Measurements from ENCODE around the gene VMA21. TPM values are rescaled to one million over a fixed set of nuclear protein-coding genes. Genes with fewer than 3 reads are reported as not detected.

VMA21 gene
- polyA plus RNA-seq (2013, experiment 1 of 2) = 46.7 TPM
- polyA plus RNA-seq (2013, experiment 2 of 2) = 48.2 TPM

- Histone ChIP-seq H4K8ac (ENCODE audit: low read depth, low read length) (no peak within 1 kb of the TSS), H4K91ac (ENCODE audit: low read depth, low read length, poor library complexity) (no peak within 1 kb of the TSS), H2BK120ac (ENCODE audit: low read depth, low read length) (no peak within 1 kb of the TSS), H3K4me3 (ENCODE audit: low read length in 2 of 2) (peak within 1 kb of the TSS; percentile 79 to 99), H2BK15ac (ENCODE audit: low read length) (no peak within 1 kb of the TSS), H2BK12ac (ENCODE audit: low read length) (no peak within 1 kb of the TSS), H3K9ac (ENCODE audit: low read depth, low read length, poor library complexity) (peak within 1 kb of the TSS; percentile 90), H2AK5ac (ENCODE audit: low read depth, low read length) (no peak within 1 kb of the TSS), H3K79me1 (ENCODE audit: low read depth, low read length) (no peaks in the 10 kb centered on the region), H3K4me1 (ENCODE audit: control insufficient read depth in 2 of 2, insufficient read depth in 1 of 2, low read depth in 1 of 2, low read length in 2 of 2) (peaks cover 2 to 5% of the 10 kb centered on the region in 2 donors), H3K9me3 (replicated peaks in 1 of 2; ENCODE audit: control insufficient read depth in 2 of 2, insufficient read depth in 1 of 2, low read depth in 1 of 2, low read length in 2 of 2) (no peaks in the 10 kb centered on the region), H3K18ac (ENCODE audit: low read length) (peak within 1 kb of the TSS; percentile 64), H3K27me3 (ENCODE audit: control insufficient read depth in 3 of 3, insufficient read depth in 3 of 3, low read depth in 1 of 3, low read length in 3 of 3) (no peaks in the 10 kb centered on the region), H3K36me3 (replicated peaks in 1 of 2; ENCODE audit: control insufficient read depth in 2 of 2, insufficient read depth in 2 of 2, low read length in 2 of 2) (no peaks in the 10 kb centered on the region), H2AFZ (ENCODE audit: low read length) (peak within 1 kb of the TSS; percentile 89), H3K27ac (replicated peaks; ENCODE audit: low read length) (peak within 1 kb of the TSS; percentile 81), H2BK5ac (ENCODE audit: low read length) (no peak within 1 kb of the TSS), H3K4me2 (ENCODE audit: insufficient read depth, low read length, poor library complexity, severe bottlenecking) (peak within 1 kb of the TSS; percentile 57), H3K4ac (ENCODE audit: low read length) (no peak within 1 kb of the TSS), H3K23ac (ENCODE audit: low read depth, low read length, poor library complexity) (peak within 1 kb of the TSS; percentile 73), H3K14ac (ENCODE audit: low read length) (no peak within 1 kb of the TSS)
- DNase-seq (ENCODE audit: low spot score) = peak; percentile 66
- no CpG with 5 or more reads among the region's 97 CpGs for WGBS, 2 donors (ENCODE audit: extremely low coverage in 2 of 2, insufficient read length in 2 of 2, insufficient replicate concordance in 1 of 2)
These were observed at the start of gene VMA21 for GRCh38 chrX:151396825-151397740. VMA21 (plus strand) TSS chrX:151397206; CDS start chrX:151397309, 103 bp downstream.

GRCh38 chrX:151359341-151359740 is 37.7 kb upstream of the VMA21 start:
- Histone ChIP-seq H3K79me1 (ENCODE audit: low read depth, low read length) (no peaks in the 10 kb centered on the region), H4K8ac (ENCODE audit: low read depth, low read length) (no peak overlapping the region), H2AFZ (ENCODE audit: low read length) (no peak overlapping the region), H3K23ac (ENCODE audit: low read depth, low read length, poor library complexity) (no peak overlapping the region), H3K9ac (ENCODE audit: low read depth, low read length, poor library complexity) (no peak overlapping the region), H3K4me1 (ENCODE audit: control insufficient read depth in 2 of 2, insufficient read depth in 1 of 2, low read depth in 1 of 2, low read length in 2 of 2) (peaks cover 0 to 8% of the 10 kb centered on the region in 2 donors), H3K14ac (ENCODE audit: low read length) (no peak overlapping the region), H2BK5ac (ENCODE audit: low read length) (no peak overlapping the region), H2BK15ac (ENCODE audit: low read length) (no peak overlapping the region), H3K18ac (ENCODE audit: low read length) (peak overlapping the region; percentile 38), H2BK120ac (ENCODE audit: low read depth, low read length) (no peak overlapping the region), H3K4me3 (ENCODE audit: low read length in 2 of 2) (no peak overlapping the region), H3K9me3 (replicated peaks in 1 of 2; ENCODE audit: control insufficient read depth in 2 of 2, insufficient read depth in 1 of 2, low read depth in 1 of 2, low read length in 2 of 2) (no peaks in the 10 kb centered on the region), H2AK5ac (ENCODE audit: low read depth, low read length) (no peak overlapping the region), H2BK12ac (ENCODE audit: low read length) (no peak overlapping the region), H3K4me2 (ENCODE audit: insufficient read depth, low read length, poor library complexity, severe bottlenecking) (peak overlapping the region; percentile 33), H3K36me3 (replicated peaks in 1 of 2; ENCODE audit: control insufficient read depth in 2 of 2, insufficient read depth in 2 of 2, low read length in 2 of 2) (no peaks in the 10 kb centered on the region), H4K91ac (ENCODE audit: low read depth, low read length, poor library complexity) (no peak overlapping the region), H3K27ac (replicated peaks; ENCODE audit: low read length) (no peak overlapping the region), H3K27me3 (ENCODE audit: control insufficient read depth in 3 of 3, insufficient read depth in 3 of 3, low read depth in 1 of 3, low read length in 3 of 3) (peaks cover 0 to 28% (median 0%) of the 10 kb centered on the region in 3 experiments), H3K4ac (ENCODE audit: low read length) (no peak overlapping the region)
- WGBS, 2 donors (ENCODE audit: extremely low coverage in 2 of 2, insufficient read length in 2 of 2, insufficient replicate concordance in 1 of 2) = no CpG with 5 or more reads among the region's 3 CpGs
- no peak for DNase-seq (ENCODE audit: low spot score)

DNA sequence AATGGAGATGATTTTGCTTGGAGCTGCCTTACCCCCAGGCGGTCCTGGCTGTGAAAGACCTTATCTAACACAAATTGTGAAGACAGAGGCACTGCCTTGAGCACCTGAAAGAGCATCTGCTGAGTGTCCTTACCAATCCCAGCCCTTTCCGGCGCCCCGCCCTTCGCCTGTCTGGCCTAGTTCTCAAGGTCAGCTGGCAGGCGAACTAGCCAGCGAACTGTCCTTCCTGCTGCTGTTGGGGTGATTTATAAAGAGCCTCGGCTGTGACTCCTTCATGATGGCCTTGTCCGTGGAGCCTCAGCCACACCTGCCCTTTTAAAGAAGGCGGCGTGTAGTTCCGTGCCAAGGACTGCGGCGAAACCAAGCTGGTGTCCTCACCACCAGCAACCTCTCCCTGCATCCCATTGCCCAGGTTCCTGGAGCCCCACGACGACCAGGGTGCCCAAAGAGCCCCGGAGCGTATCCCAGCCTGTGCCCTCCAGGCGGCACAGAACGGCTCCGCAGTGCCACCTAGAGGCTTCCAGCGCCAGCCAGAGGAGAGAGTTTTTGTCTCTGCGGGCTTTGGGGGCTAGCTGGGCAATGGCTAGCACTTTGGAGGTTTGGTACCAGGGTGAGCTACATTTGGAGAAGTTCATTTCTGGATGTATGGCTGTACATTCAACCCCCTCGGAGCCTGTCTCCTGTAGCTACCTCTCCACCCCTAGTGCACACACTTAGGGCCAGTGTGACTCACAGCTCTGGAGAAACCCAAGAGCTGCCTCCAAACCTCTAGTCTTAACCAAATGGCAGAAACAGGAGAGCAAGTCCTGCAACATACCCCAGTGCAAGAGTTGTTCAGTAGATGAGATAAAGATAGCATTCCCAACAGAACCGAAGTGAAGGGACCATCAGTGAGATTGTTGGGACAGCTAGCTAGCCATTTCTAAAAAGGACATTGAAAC is 36.8 kb upstream of the VMA21 start:
- no peak overlapping the region for H4K91ac ChIP-seq (ENCODE audit: low read depth, low read length, poor library complexity)
- no peak overlapping the region for H3K27ac ChIP-seq (replicated peaks; ENCODE audit: low read length)
- peak; percentile 43 for DNase-seq (ENCODE audit: low spot score)
- no peaks in the 10 kb centered on the region for H3K36me3 ChIP-seq (replicated peaks in 1 of 2; ENCODE audit: control insufficient read depth in 2 of 2, insufficient read depth in 2 of 2, low read length in 2 of 2)
- peaks cover 0 to 8% of the 10 kb centered on the region in 2 donors for H3K4me1 ChIP-seq (ENCODE audit: control insufficient read depth in 2 of 2, insufficient read depth in 1 of 2, low read depth in 1 of 2, low read length in 2 of 2)
- no peak overlapping the region for H3K4me3 ChIP-seq (ENCODE audit: low read length in 2 of 2)
- no peak overlapping the region for H4K8ac ChIP-seq (ENCODE audit: low read depth, low read length)
- H3K18ac ChIP-seq (ENCODE audit: low read length) = peak overlapping the region; percentile 85
- H2AFZ ChIP-seq (ENCODE audit: low read length) = peak overlapping the region; percentile 37
- H3K4me2 ChIP-seq (ENCODE audit: insufficient read depth, low read length, poor library complexity, severe bottlenecking) = peak overlapping the region; percentile 43
- H2BK12ac ChIP-seq (ENCODE audit: low read length) = no peak overlapping the region
- H3K9ac ChIP-seq (ENCODE audit: low read depth, low read length, poor library complexity) = no peak overlapping the region
- H2BK120ac ChIP-seq (ENCODE audit: low read depth, low read length) = no peak overlapping the region
- H3K14ac ChIP-seq (ENCODE audit: low read length) = no peak overlapping the region
- peaks cover 0 to 23% (median 0%) of the 10 kb centered on the region in 3 experiments for H3K27me3 ChIP-seq (ENCODE audit: control insufficient read depth in 3 of 3, insufficient read depth in 3 of 3, low read depth in 1 of 3, low read length in 3 of 3)
- no peak overlapping the region for H3K4ac ChIP-seq (ENCODE audit: low read length)
- H3K9me3 ChIP-seq (replicated peaks in 1 of 2; ENCODE audit: control insufficient read depth in 2 of 2, insufficient read depth in 1 of 2, low read depth in 1 of 2, low read length in 2 of 2) = no peaks in the 10 kb centered on the region
- WGBS, 2 donors (ENCODE audit: extremely low coverage in 2 of 2, insufficient read length in 2 of 2, insufficient replicate concordance in 1 of 2) = no CpG with 5 or more reads among the region's 25 CpGs
- H2BK5ac ChIP-seq (ENCODE audit: low read length) = peak overlapping the region; percentile 39
- no peak overlapping the region for H2BK15ac ChIP-seq (ENCODE audit: low read length)
- no peaks in the 10 kb centered on the region for H3K79me1 ChIP-seq (ENCODE audit: low read depth, low read length)
- H3K23ac ChIP-seq (ENCODE audit: low read depth, low read length, poor library complexity) = no peak overlapping the region
- no peak overlapping the region for H2AK5ac ChIP-seq (ENCODE audit: low read depth, low read length)
